SK-N-DZ (cell line): ENCODE measurements around the gene FNDC11. TPM values are rescaled to one million over a fixed set of nuclear protein-coding genes. Genes with fewer than 3 reads are reported as not detected.
"Not testable (repeated sequence)": the region's sequence is repeated elsewhere in the genome, so short reads cannot be mapped to it uniquely, and the experiment has no call there.

Experiments
- DNase-seq: peaks from one replicate; pipeline ENCODE4 v3.0.0-alpha.2; 2015; ENCODE audit warnings: low spot score
- polyA plus RNA-seq, 2 experiments: library from polyadenylated mRNA; depleted of rRNA; stranded (reverse); fragments of >200 nt; gene quantifications; 2 replicates each; pipeline ENCODE4 v1.2.3, GENCODE V29; 2014

Gene FNDC11
- polyA plus RNA-seq (2014; cell fraction: cytosol; rRNA removed) = 0.09 and 0.43 TPM in 2 replicates
- 0.76 and 0.86 TPM in 2 replicates for polyA plus RNA-seq (2014; cell fraction: nucleus; rRNA removed)

GRCh38 chr20:63553933-63554290 lies at the start of gene FNDC11:
TSS of gene FNDC11 (plus strand) at chr20:63554159. CDS start at chr20:63555664, 1,505 bp downstream.
- no peak for DNase-seq

GRCh38 chr20:63504642-63505041 lies 49.3 kb upstream of the FNDC11 start:
- no peak for DNase-seq

- DNase-seq = no peak
Measured at GRCh38 chr20:63505281-63505680, 48.7 kb upstream of the FNDC11 start.

GRCh38 chr20:63505723-63506122 lies 48.2 kb upstream of the FNDC11 start:
- no peak for DNase-seq

- DNase-seq = no peak
Measured at GRCh38 chr20:63507083-63507743, 46.7 kb upstream of the FNDC11 start.

GRCh38 chr20:63508072-63508768 lies 45.7 kb upstream of the FNDC11 start:
- DNase-seq = no peak

GRCh38 chr20:63509088-63509564 lies 44.8 kb upstream of the FNDC11 start:
- DNase-seq = no peak

- no peak for DNase-seq
Measured at GRCh38 chr20:63513207-63513606, 40.8 kb upstream of the FNDC11 start.

- DNase-seq = not testable (repeated sequence)
Measured at GRCh38 chr20:63514520-63514919, 39.4 kb upstream of the FNDC11 start.

GRCh38 chr20:63517376-63518309 lies 36.3 kb upstream of the FNDC11 start:
- no peak for DNase-seq

GRCh38 chr20:63518351-63518861 lies 35.6 kb upstream of the FNDC11 start:
- DNase-seq = peak; percentile 75

- DNase-seq = no peak
Measured at GRCh38 chr20:63518946-63519667, 34.9 kb upstream of the FNDC11 start.

GRCh38 chr20:63519668-63520503 lies 34.1 kb upstream of the FNDC11 start:
- peak; percentile 80 for DNase-seq

GRCh38 chr20:63520504-63520933 lies 33.4 kb upstream of the FNDC11 start, which contains the start of gene PPDPF:
TSS of gene PPDPF (plus strand) at chr20:63520765. CDS start at chr20:63521309, 544 bp downstream.
- no peak for DNase-seq

GRCh38 chr20:63520934-63521601 lies 32.9 kb upstream of the FNDC11 start:
- peak; percentile 72 for DNase-seq

- no peak for DNase-seq
Measured at GRCh38 chr20:63521602-63522001, 32.4 kb upstream of the FNDC11 start.

- no peak for DNase-seq
Measured at GRCh38 chr20:63522091-63522868, 31.7 kb upstream of the FNDC11 start.

- no peak for DNase-seq
Measured at GRCh38 chr20:63522981-63523611, 30.9 kb upstream of the FNDC11 start.
